KOPT-K1 (cell line): ENCODE results near the gene SHE.

ENCODE experiments used
- H3K27ac ChIP-seq: fragments of 200-600 bp; sonication (generic); 2 replicates; pipeline ENCODE4 v1.5.1; 2016; ENCODE audit warnings: antibody characterized with exemption, mild to moderate bottlenecking, low read depth, low read length; ENCODE audit not compliant: poor library complexity, severe bottlenecking
- H3K36me3 ChIP-seq: fragments of 200-600 bp; sonication (generic); 2 replicates; pipeline ENCODE4 v1.5.1; 2017; ENCODE audit warnings: antibody characterized with exemption, mild to moderate bottlenecking, low read length, moderate library complexity; ENCODE audit not compliant: insufficient read depth
- H3K9me3 ChIP-seq: fragments of 200-600 bp; sonication (generic); 2 replicates; pipeline ENCODE4 v1.5.1; 2017; ENCODE audit warnings: antibody characterized with exemption, low read length, mild to moderate bottlenecking; ENCODE audit not compliant: insufficient read depth, poor library complexity, severe bottlenecking

SHE gene

GRCh38 chr1:154453574-154454352 lies 48.4 kb downstream of the SHE start:
- Histone ChIP-seq H3K27ac (no peak overlapping the region), H3K36me3 (no peaks in the 10 kb centered on the region), H3K9me3 (no peaks in the 10 kb centered on the region)

GRCh38 chr1:154453161-154453560 lies 49.1 kb downstream of the SHE start:
- Histone ChIP-seq H3K36me3 (no peaks in the 10 kb centered on the region), H3K9me3 (no peaks in the 10 kb centered on the region), H3K27ac (no peak overlapping the region)

- no peak overlapping the region for H3K27ac ChIP-seq
- no peaks in the 10 kb centered on the region for H3K36me3 ChIP-seq
- no peaks in the 10 kb centered on the region for H3K9me3 ChIP-seq
Observed at GRCh38 chr1:154448331-154448811, 53.8 kb downstream of the SHE start.

- no peaks in the 10 kb centered on the region for H3K9me3 ChIP-seq
- no peaks in the 10 kb centered on the region for H3K36me3 ChIP-seq
- no peak overlapping the region for H3K27ac ChIP-seq
Observed at GRCh38 chr1:154446789-154447188, 55.4 kb downstream of the SHE start.

- Histone ChIP-seq H3K36me3 (no peaks in the 10 kb centered on the region), H3K27ac (no peak overlapping the region), H3K9me3 (no peaks in the 10 kb centered on the region)
Observed at GRCh38 chr1:154446292-154446691, 55.9 kb downstream of the SHE start.

GRCh38 chr1:154445040-154445472 lies 57.2 kb downstream of the SHE start:
- Histone ChIP-seq H3K36me3 (no peaks in the 10 kb centered on the region), H3K27ac (no peak overlapping the region)

GRCh38 chr1:154443274-154444013 lies 58.8 kb downstream of the SHE start:
- no peaks in the 10 kb centered on the region for H3K36me3 ChIP-seq
- H3K9me3 ChIP-seq, result no peaks in the 10 kb centered on the region
- H3K27ac ChIP-seq, result no peak overlapping the region

More at GRCh38 chr1:154445040-154445472, 57.2 kb downstream of the SHE start:
- H3K9me3 ChIP-seq, result no peaks in the 10 kb centered on the region

GRCh38 chr1:154442006-154442740 lies 60.0 kb downstream of the SHE start:
- no peaks in the 10 kb centered on the region for H3K9me3 ChIP-seq
- H3K27ac ChIP-seq, result no peak overlapping the region
- no peaks in the 10 kb centered on the region for H3K36me3 ChIP-seq

- H3K9me3 ChIP-seq, result no peaks in the 10 kb centered on the region
- H3K27ac ChIP-seq, result no peak overlapping the region
- no peaks in the 10 kb centered on the region for H3K36me3 ChIP-seq
Observed at GRCh38 chr1:154441241-154441888, 60.8 kb downstream of the SHE start.

- H3K36me3 ChIP-seq, result no peaks in the 10 kb centered on the region
- H3K27ac ChIP-seq, result no peak overlapping the region
- no peaks in the 10 kb centered on the region for H3K9me3 ChIP-seq
Observed at GRCh38 chr1:154440036-154440804, 62.0 kb downstream of the SHE start.

- Histone ChIP-seq H3K9me3 (no peaks in the 10 kb centered on the region), H3K27ac (no peak overlapping the region), H3K36me3 (no peaks in the 10 kb centered on the region)
Observed at GRCh38 chr1:154436433-154436832, 65.8 kb downstream of the SHE start.

GRCh38 chr1:154435599-154436200 lies 66.5 kb downstream of the SHE start:
- H3K36me3 ChIP-seq, result no peaks in the 10 kb centered on the region
- no peak overlapping the region for H3K27ac ChIP-seq
- no peaks in the 10 kb centered on the region for H3K9me3 ChIP-seq

- Histone ChIP-seq H3K27ac (no peak overlapping the region), H3K36me3 (no peaks in the 10 kb centered on the region), H3K9me3 (no peaks in the 10 kb centered on the region)
Observed at GRCh38 chr1:154434346-154435085, 67.7 kb downstream of the SHE start.
